K562 (cell line): Measurements from ENCODE around the gene FGGY. TPM values are rescaled to one million over a fixed set of nuclear protein-coding genes. Genes with fewer than 3 reads are reported as not detected.

Experiments
- ATAC-seq: fragments of 200-7000 bp; cut with Tn5 transposase; 3 replicates; pipeline ENCODE4 v1.9.1; 2020; ENCODE audit warnings: moderate library complexity
- BruUV-seq: library from RNA; stranded (reverse); fragments of 400-500 nt; replicated peaks from 2 replicates; lab custom pipeline; 2021; lab: Mats Ljungman, UMichigan
- CTCF ChIA-PET: fragments of 300-600 bp; formaldehyde crosslinking; extraction: SDS; loops from one replicate; lab custom pipeline; 2021; ENCODE audit warnings: low intra/inter-chr PET ratio; lab: Yijun Ruan, JAX
- POLR2A ChIA-PET: fragments of 300-600, 350-650 bp; sonication (Branson Sonifier 250); formaldehyde crosslinking; extraction: SDS; loops from one replicate; lab custom pipeline; 2021; ENCODE audit warnings: antibody characterized with exemption, inconsistent platforms; lab: Yijun Ruan, JAX
- DNase-seq, 4 experiments: peaks; one replicate each; pipeline versions ENCODE4 v3.0.0 to v3.0.0-alpha.2; 2011 to 2018; ENCODE audit warnings: low spot score in 3 of 4, mixed read lengths in 3 of 4; ENCODE audit errors: extremely low read depth in 1 of 4
- FAIRE-seq: peaks from 2 replicates; lab custom pipeline; 2011; peaks lifted over from hg19 to GRCh38; lab: Jason Lieb, UNC
- H2AFZ ChIP-seq: 2 replicates; pipeline ENCODE4 v1.6.0; 2011; ENCODE audit warnings: low read depth, low read length, control low read depth, inconsistent platforms
- H3K27ac ChIP-seq: fragments of 200-600 bp; 3 replicates; pipeline ENCODE4 v1.8.0; 2011; ENCODE audit warnings: low read depth, mild to moderate bottlenecking, control low read depth, inconsistent platforms, low read length, moderate library complexity, mixed read lengths; ENCODE audit errors: extremely low read depth
- H3K27me3 ChIP-seq, 2 experiments: fragments of 300-600 bp in 1 of 2; 2 replicates in 1 of 2; 3 replicates in 1 of 2; pipeline versions ENCODE4 v1.6.0 to v1.8.0; 2011; ENCODE audit warnings: inconsistent platforms in 2 of 2, low read length in 2 of 2, mild to moderate bottlenecking in 1 of 2, mixed read lengths in 1 of 2, moderate library complexity in 1 of 2; ENCODE audit not compliant: control insufficient read depth in 2 of 2, insufficient read depth in 2 of 2
- H3K36me3 ChIP-seq: fragments of 300-600 bp; 3 replicates; pipeline ENCODE4 v1.8.0; 2011; ENCODE audit warnings: mild to moderate bottlenecking, low read length, inconsistent platforms; ENCODE audit not compliant: control insufficient read depth, insufficient read depth
- H3K4me1 ChIP-seq, 2 experiments: fragments of 200-600 bp in 1 of 2; replicated peaks in 1 of 2; 2 replicates in 1 of 2; 3 replicates in 1 of 2; pipeline versions ENCODE4 v1.5.1 to v1.8.0; 2011; ENCODE audit warnings: inconsistent platforms in 2 of 2, low read length in 2 of 2, mild to moderate bottlenecking in 1 of 2, mixed read lengths in 1 of 2, moderate library complexity in 1 of 2; ENCODE audit not compliant: control insufficient read depth in 2 of 2, insufficient read depth in 2 of 2
- H3K4me2 ChIP-seq: 2 replicates; pipeline ENCODE4 v1.6.1; 2011; ENCODE audit warnings: low read length, control low read depth, inconsistent platforms, mixed read lengths; ENCODE audit not compliant: insufficient read depth
- H3K4me3 ChIP-seq: fragments of 200-600 bp; sonication (generic), shearing (Covaris generic); 2 replicates; pipeline ENCODE4 v1.5.1; 2016; ENCODE audit warnings: control low read depth, inconsistent platforms
- H3K79me2 ChIP-seq: fragments of 200-600 bp; 3 replicates; pipeline ENCODE4 v1.8.0; 2011; ENCODE audit warnings: low read length, inconsistent platforms; ENCODE audit not compliant: control insufficient read depth, insufficient read depth
- H3K9ac ChIP-seq, 2 experiments: 2 replicates each; pipeline versions ENCODE4 v1.6.0 to v1.6.1; 2011; ENCODE audit warnings: low read depth in 2 of 2, low read length in 2 of 2, control low read depth in 1 of 2, inconsistent platforms in 1 of 2, mild to moderate bottlenecking in 1 of 2, mixed read lengths in 1 of 2; ENCODE audit not compliant: insufficient read depth in 1 of 2
- H3K9me1 ChIP-seq: one replicate; pipeline ENCODE4 v1.6.0; 2011; ENCODE audit warnings: inconsistent platforms, mild to moderate bottlenecking, low read length, moderate library complexity; ENCODE audit not compliant: control insufficient read depth, insufficient read depth
- H3K9me3 ChIP-seq: replicated peaks from 2 replicates; pipeline ENCODE4 v1.5.1; 2011; ENCODE audit warnings: low read depth, low read length, inconsistent platforms; ENCODE audit not compliant: control insufficient read depth, insufficient read depth
- H4K20me1 ChIP-seq: replicated peaks from 2 replicates; pipeline ENCODE4 v1.6.1; 2011; ENCODE audit warnings: low read length, inconsistent platforms, mixed read lengths; ENCODE audit not compliant: control insufficient read depth, insufficient read depth
- FOXA3 ChIP-seq, 2 experiments: fragments of 450-650 bp in 1 of 2; sonication (generic) in 1 of 2; formaldehyde crosslinking; IDR thresholded peaks in 1 of 2; conservative IDR thresholded peaks in 1 of 2; 2 replicates each; pipeline versions ENCODE4 v1.4.0 to v1.8.0; 2020 to 2022; ENCODE audit warnings: mild to moderate bottlenecking in 2 of 2, missing genetic modification reagents in 1 of 2
- GMEB1 ChIP-seq: fragments of 250-450 bp; sonication (Bioruptor Pico); IDR thresholded peaks from 2 replicates; pipeline ENCODE4 v1.4.0; 2020; ENCODE audit warnings: mild to moderate bottlenecking
- HCFC1 ChIP-seq: IDR thresholded peaks from 2 replicates; pipeline ENCODE4 v1.6.1; 2012; ENCODE audit warnings: low read depth, low read length, improper control_type of control experiment
- HIVEP1 ChIP-seq: fragments of 250-450 bp; sonication (Bioruptor Pico); IDR thresholded peaks from 2 replicates; pipeline ENCODE4 v1.4.0; 2020; ENCODE audit warnings: mild to moderate bottlenecking
- MEIS2 ChIP-seq: fragments of 450-650 bp; IDR thresholded peaks from 2 replicates; pipeline ENCODE4 v1.6.1; 2014; ENCODE audit warnings: mild to moderate bottlenecking; ENCODE audit not compliant: partially characterized antibody
- MIER1 ChIP-seq: fragments of 450-650 bp; IDR thresholded peaks from 2 replicates; pipeline ENCODE4 v1.6.1; 2016; ENCODE audit warnings: antibody characterized with exemption, mild to moderate bottlenecking, low read depth
- POLR2G ChIP-seq: fragments of 200-400 bp; formaldehyde crosslinking; IDR thresholded peaks from 2 replicates; pipeline ENCODE4 v1.6.1; 2017; ENCODE audit warnings: low read depth, mild to moderate bottlenecking, antibody characterized with exemption, low read length, moderate library complexity
- PTTG1 ChIP-seq: fragments of 450-650 bp; IDR thresholded peaks from 2 replicates; pipeline ENCODE4 v1.6.1; 2016; ENCODE audit warnings: low read depth, mild to moderate bottlenecking, missing genetic modification characterization, missing compliant biosample characterization
- SMAD1 ChIP-seq: fragments of 150-350 bp; IDR thresholded peaks from 2 replicates; pipeline ENCODE4 v1.6.1; 2014; ENCODE audit warnings: low read length, low read depth; ENCODE audit not compliant: partially characterized antibody
- TBP ChIP-seq: optimal IDR thresholded peaks from 2 replicates; pipeline ENCODE3; 2011; ENCODE audit warnings: low read depth, low read length, improper control_type of control experiment
- TSC22D4 ChIP-seq: fragments of 450-650 bp; IDR thresholded peaks from 2 replicates; pipeline ENCODE4 v1.6.1; 2016; ENCODE audit warnings: missing genetic modification characterization, missing biosample characterization, control low read depth
- ZFP1 ChIP-seq: fragments of 450-650 bp; formaldehyde crosslinking; IDR thresholded peaks from 2 replicates; pipeline ENCODE4 v1.4.0; 2020; ENCODE audit warnings: mild to moderate bottlenecking, mixed read lengths
- ZKSCAN8 ChIP-seq: fragments of 200-800 bp; sonication (Bioruptor generic); IDR thresholded peaks from 2 replicates; pipeline ENCODE4 v1.6.1; 2016; ENCODE audit warnings: missing genetic modification characterization, missing compliant biosample characterization
- WGBS: fragments of 100-300 bp; shearing (Covaris generic); methylation state at CpG from one replicate; pipeline ENCODE4 v1.1.6; 2016; ENCODE audit warnings: low coverage, mixed read lengths; ENCODE audit not compliant: insufficient coverage; ENCODE audit errors: missing lambda C conversion rate; 5-methylcytosine and 5-hydroxymethylcytosine counted together
- in situ Hi-C: fragments of 300-500 bp; cut with MboI; formaldehyde crosslinking; loops from 4 replicates; pipeline ENCODE4 v1.15.0; 2018; ENCODE audit warnings: inconsistent platforms, mixed read lengths
- intact Hi-C: fragments of 100-400 bp; cut with micrococcal nuclease; formaldehyde crosslinking; loops from 2 replicates; pipeline ENCODE4 v1.14.2; 2022
- polyA plus RNA-seq, 8 experiments: library from polyadenylated mRNA; depleted of rRNA in 4 of 8; stranded (reverse) in 5 of 8; unstranded in 3 of 8; fragments of >200 nt; fragmentation: Nextera tagmentation in 2 of 8; fragmentation: Illumina TruSeq in 1 of 8; extraction: Ambion mirVana in 2 of 8; extraction: Trizol in 1 of 8; gene quantifications; 2 replicates each; pipeline versions ENCODE4 v1.2.1 to v1.2.3, GENCODE V29; 2011 to 2014; ENCODE audit warnings: inconsistent platforms in 1 of 8, missing spikeins in 1 of 8
- total RNA-seq, 7 experiments: library from RNA; depleted of rRNA in 6 of 7; stranded (reverse); fragments of >200 nt in 6 of 7; fragmentation: Illumina TruSeq in 2 of 7; extraction: Trizol in 2 of 7; gene quantifications; 2 replicates each; pipeline versions ENCODE4 v1.2.1 to v1.2.3, GENCODE V29; 2011 to 2021; ENCODE audit warnings: low replicate concordance in 1 of 7
- TF ChIP-seq, protein P1 (sequence below): fragments of 450-650 bp; IDR thresholded peaks from 2 replicates; pipeline ENCODE4 v1.6.1; 2017; ENCODE audit warnings: antibody characterized with exemption, mild to moderate bottlenecking
- TF ChIP-seq, protein P2 (sequence below), 2 experiments: fragments of 450-650 bp in 1 of 2; sonication (generic) in 1 of 2; formaldehyde crosslinking; conservative IDR thresholded peaks; 2 replicates each; pipeline versions ENCODE4 v1.4.0 to v1.8.1; 2020 to 2022; ENCODE audit warnings: mild to moderate bottlenecking in 1 of 2, missing genetic modification reagents in 1 of 2

FGGY gene
- total and polyA plus RNA-seq, 9 of the 15 experiments (the other 6 are each of a cell fraction or from before 2014, with no cell fraction given): 9.7 to 19.2 (median 12.6) TPM

- no peak for TF ChIP-seq GMEB1 (CRISPR knock-in tag)
- TF ChIP-seq, all 486 proteins: peak for 0
Measured at GRCh38 chr1:59379371-59379728, 82.5 kb downstream of the FGGY start (continued).

- 0% methylated on average over 3 of the region's 3 CpGs for WGBS
- no TSS peak for BruUV-seq
- DNase-seq: no peak
- Histone ChIP-seq H3K9ac (no peak overlapping the region), H3K4me2 (no peak overlapping the region), H3K27ac (no peak overlapping the region), H4K20me1 (no peaks in the 10 kb centered on the region), H3K79me2 (no peaks in the 10 kb centered on the region), H3K4me1 (no peaks in the 10 kb centered on the region), H2AFZ (no peak overlapping the region), H3K9me1 (no peaks in the 10 kb centered on the region), H3K27me3 (no peaks in the 10 kb centered on the region), H3K4me3 (no peak overlapping the region), H3K36me3 (no peaks in the 10 kb centered on the region), H3K9me3 (no peaks in the 10 kb centered on the region)
- CTCF ChIA-PET: no interaction called here
- no peak for ATAC-seq
- FAIRE-seq: no peak
- POLR2A ChIA-PET: no interaction called here
- in situ Hi-C loops: no loop called here
- intact Hi-C loops: no loop called here
- TF ChIP-seq MEIS2 (no peak), ZKSCAN8 (no peak), MIER1 (no peak), HIVEP1 (CRISPR knock-in tag) (no peak), FOXA3 (CRISPR knock-in tag; conservative IDR thresholded peaks at IDR 0.05 in 1 of 2, IDR thresholded peaks at IDR 0.05 in 1 of 2) (no peak), ZFP1 (CRISPR knock-in tag) (no peak), PTTG1 (tag) (no peak), HCFC1 (no peak), TBP (no peak), SMAD1 (no peak), POLR2G (no peak), TSC22D4 (no peak)
- TF ChIP-seq, protein P1, sequence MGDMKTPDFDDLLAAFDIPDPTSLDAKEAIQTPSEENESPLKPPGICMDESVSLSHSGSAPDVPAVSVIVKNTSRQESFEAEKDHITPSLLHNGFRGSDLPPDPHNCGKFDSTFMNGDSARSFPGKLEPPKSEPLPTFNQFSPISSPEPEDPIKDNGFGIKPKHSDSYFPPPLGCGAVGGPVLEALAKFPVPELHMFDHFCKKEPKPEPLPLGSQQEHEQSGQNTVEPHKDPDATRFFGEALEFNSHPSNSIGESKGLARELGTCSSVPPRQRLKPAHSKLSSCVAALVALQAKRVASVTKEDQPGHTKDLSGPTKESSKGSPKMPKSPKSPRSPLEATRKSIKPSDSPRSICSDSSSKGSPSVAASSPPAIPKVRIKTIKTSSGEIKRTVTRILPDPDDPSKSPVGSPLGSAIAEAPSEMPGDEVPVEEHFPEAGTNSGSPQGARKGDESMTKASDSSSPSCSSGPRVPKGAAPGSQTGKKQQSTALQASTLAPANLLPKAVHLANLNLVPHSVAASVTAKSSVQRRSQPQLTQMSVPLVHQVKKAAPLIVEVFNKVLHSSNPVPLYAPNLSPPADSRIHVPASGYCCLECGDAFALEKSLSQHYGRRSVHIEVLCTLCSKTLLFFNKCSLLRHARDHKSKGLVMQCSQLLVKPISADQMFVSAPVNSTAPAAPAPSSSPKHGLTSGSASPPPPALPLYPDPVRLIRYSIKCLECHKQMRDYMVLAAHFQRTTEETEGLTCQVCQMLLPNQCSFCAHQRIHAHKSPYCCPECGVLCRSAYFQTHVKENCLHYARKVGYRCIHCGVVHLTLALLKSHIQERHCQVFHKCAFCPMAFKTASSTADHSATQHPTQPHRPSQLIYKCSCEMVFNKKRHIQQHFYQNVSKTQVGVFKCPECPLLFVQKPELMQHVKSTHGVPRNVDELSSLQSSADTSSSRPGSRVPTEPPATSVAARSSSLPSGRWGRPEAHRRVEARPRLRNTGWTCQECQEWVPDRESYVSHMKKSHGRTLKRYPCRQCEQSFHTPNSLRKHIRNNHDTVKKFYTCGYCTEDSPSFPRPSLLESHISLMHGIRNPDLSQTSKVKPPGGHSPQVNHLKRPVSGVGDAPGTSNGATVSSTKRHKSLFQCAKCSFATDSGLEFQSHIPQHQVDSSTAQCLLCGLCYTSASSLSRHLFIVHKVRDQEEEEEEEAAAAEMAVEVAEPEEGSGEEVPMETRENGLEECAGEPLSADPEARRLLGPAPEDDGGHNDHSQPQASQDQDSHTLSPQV: no peak
- TF ChIP-seq, protein P2, sequence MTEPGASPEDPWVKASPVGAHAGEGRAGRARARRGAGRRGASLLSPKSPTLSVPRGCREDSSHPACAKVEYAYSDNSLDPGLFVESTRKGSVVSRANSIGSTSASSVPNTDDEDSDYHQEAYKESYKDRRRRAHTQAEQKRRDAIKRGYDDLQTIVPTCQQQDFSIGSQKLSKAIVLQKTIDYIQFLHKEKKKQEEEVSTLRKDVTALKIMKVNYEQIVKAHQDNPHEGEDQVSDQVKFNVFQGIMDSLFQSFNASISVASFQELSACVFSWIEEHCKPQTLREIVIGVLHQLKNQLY (CRISPR knock-in tag; conservative IDR thresholded peaks at IDR 0.05): no peak
Measured at GRCh38 chr1:59383963-59384362, 87.1 kb downstream of the FGGY start.
